Activated CD8-positive, alpha-beta T cell treated with anti-CD3 and anti-CD28 coated beads for 36 hours (primary cell): ENCODE data around the gene MIA2. TPM values are rescaled to one million over a fixed set of nuclear protein-coding genes. Genes with fewer than 3 reads are reported as not detected.
A peak's percentile ranks its signal among the peaks of the same experiment; 100 is the strongest.

Experiments
- ATAC-seq: fragments of 200-7000 bp; cut with Tn5 transposase; one replicate; pipeline ENCODE4 v1.10.0; 2021; ENCODE audit warnings: mild to moderate bottlenecking, moderate library complexity
- CTCF ChIA-PET: fragments of 350-600 bp; sonication (Branson Sonifier 250); formaldehyde crosslinking; loops from one replicate; lab custom pipeline; 2021; ENCODE audit warnings: antibody characterized with exemption; lab: Charles Lee
- POLR2A ChIA-PET: fragments of 350-600 bp; sonication (Branson Sonifier 250); formaldehyde crosslinking; loops from one replicate; lab custom pipeline; 2021; ENCODE audit warnings: antibody characterized with exemption; lab: Charles Lee
- DNase-seq: peaks from one replicate; pipeline ENCODE4 v3.0.0-alpha.2; 2020
- H3K27ac Mint-ChIP-seq: one replicate; pipeline ENCODE4 v1.8.0; 2021; ENCODE audit warnings: mild to moderate bottlenecking, mixed read lengths
- H3K27me3 Mint-ChIP-seq: one replicate; pipeline ENCODE4 v1.8.0; 2021; ENCODE audit warnings: mixed read lengths
- H3K36me3 Mint-ChIP-seq: one replicate; pipeline ENCODE4 v1.8.0; 2021; ENCODE audit warnings: low read depth, mixed read lengths
- H3K4me1 Mint-ChIP-seq: one replicate; pipeline ENCODE4 v1.8.0; 2021; ENCODE audit warnings: low read depth, mixed read lengths
- H3K4me3 Mint-ChIP-seq: one replicate; pipeline ENCODE4 v1.8.0; 2021; ENCODE audit warnings: mild to moderate bottlenecking, moderate library complexity, mixed read lengths
- H3K9me3 Mint-ChIP-seq: one replicate; pipeline ENCODE4 v1.8.0; 2021; ENCODE audit warnings: mixed read lengths
- CTCF ChIP-seq: fragments of 200-600 bp; IDR thresholded peaks from one replicate; pipeline ENCODE4 v1.8.0; 2022; ENCODE audit warnings: antibody characterized with exemption, mild to moderate bottlenecking
- intact Hi-C: fragments of 100-400 bp; cut with micrococcal nuclease; formaldehyde crosslinking; loops from one replicate; pipeline ENCODE4 v1.10.0; 2022
- total RNA-seq, 2 experiments: library from RNA; stranded (reverse); gene quantifications; one replicate each; pipeline ENCODE4 v1.2.3, GENCODE V29; 2021

The MIA2 gene
- total RNA-seq, 2 experiments from 2014 or later = 17.6 to 18.3 TPM

DNA sequence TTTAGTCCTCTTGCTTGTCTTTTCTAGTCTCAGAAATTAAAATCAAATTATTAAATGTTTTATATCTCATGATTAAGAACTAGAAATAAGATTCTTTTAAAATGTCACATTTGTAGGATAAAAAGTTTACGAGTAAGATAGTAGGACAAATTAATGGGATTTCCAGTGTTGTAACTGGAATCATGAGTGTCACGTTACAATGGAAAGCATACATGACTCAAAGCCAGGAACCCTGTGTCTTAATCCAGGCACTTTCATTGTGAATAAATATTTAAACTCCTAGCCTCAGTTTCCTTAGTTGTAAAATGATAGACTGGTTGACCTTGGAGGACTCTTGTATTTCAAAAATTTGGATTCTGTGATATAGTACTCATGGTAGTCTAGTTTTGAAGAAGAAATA, 84.9 kb downstream of the MIA2 start:
- Mint-ChIP-seq H3K9me3 (no peaks in the 10 kb centered on the region), H3K36me3 (peaks cover 11% of the 10 kb centered on the region), H3K27me3 (no peaks in the 10 kb centered on the region), H3K27ac (no peak overlapping the region), H3K4me3 (no peak overlapping the region), H3K4me1 (no peaks in the 10 kb centered on the region)
- ChIA-PET POLR2A (interaction anchor here (1.2 kb wide), 1 partner anchor 148 kb away, joined by 3 read pairs; the partner anchor contains the start of gene TRAPPC6B), CTCF (interaction anchor here (1.4 kb wide), 1 partner anchor 108 kb away, joined by 3 read pairs; no protein-coding TSS in a partner anchor)
- intact Hi-C loops = no loop called here
- DNase-seq = no peak
- no peak for ATAC-seq
- no peak for TF ChIP-seq CTCF

DNA sequence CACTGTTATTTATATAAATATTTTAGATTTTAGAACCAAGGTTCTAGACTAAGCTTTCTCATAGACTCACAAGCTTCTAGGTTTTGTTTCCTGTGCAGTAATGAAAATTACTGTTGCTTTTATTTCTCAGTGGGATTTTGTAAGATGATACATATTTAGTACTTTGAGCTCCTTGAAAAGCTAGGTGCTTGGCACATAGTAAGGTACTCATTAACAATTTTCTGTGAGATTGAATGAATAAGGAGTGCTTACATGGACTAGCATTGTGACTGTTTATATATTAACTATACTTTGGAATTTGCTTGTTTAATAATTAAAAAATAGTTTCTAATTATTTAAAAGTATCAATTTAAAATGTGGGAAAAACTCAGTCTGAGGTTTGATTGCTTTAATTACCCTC, 85.7 kb downstream of the MIA2 start:
- ATAC-seq = no peak
- H3K9me3 Mint-ChIP-seq = no peaks in the 10 kb centered on the region
- ChIA-PET CTCF (interaction anchor here (1.4 kb wide), 1 partner anchor 108 kb away, joined by 3 read pairs; no protein-coding TSS in a partner anchor), POLR2A (interaction anchor here (1.2 kb wide), 1 partner anchor 149 kb away, joined by 3 read pairs; the partner anchor contains the start of gene TRAPPC6B)
- no peaks in the 10 kb centered on the region for H3K27me3 Mint-ChIP-seq
- peaks cover 11% of the 10 kb centered on the region for H3K36me3 Mint-ChIP-seq
- H3K27ac Mint-ChIP-seq = no peak overlapping the region
- no peak for TF ChIP-seq CTCF
- intact Hi-C loops = no loop called here
- H3K4me1 Mint-ChIP-seq = no peaks in the 10 kb centered on the region
- no peak for DNase-seq
- H3K4me3 Mint-ChIP-seq = no peak overlapping the region

DNA sequence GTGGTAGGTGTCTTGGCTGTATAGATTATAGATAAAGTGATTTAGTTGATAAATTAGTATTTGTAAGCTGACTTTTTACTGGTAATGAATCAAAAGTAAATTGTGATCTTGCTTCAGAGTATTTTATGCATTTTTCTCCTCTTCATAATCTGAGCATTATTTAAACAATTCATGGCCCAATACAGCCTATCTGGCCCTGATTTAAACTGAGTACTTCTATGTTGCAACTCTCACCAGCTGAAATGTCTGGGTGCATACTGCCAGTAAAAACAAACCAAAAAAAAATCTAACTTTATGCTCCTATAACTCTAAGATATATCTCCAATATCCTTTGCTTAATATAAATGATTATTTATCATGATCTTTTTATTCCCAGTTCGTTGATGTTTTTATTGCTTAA, 86.6 kb downstream of the MIA2 start:
- no peak overlapping the region for H3K27ac Mint-ChIP-seq
- H3K36me3 Mint-ChIP-seq = peaks cover 11% of the 10 kb centered on the region
- DNase-seq (no peak), ATAC-seq (no peak)
- H3K27me3 Mint-ChIP-seq = no peaks in the 10 kb centered on the region
- TF ChIP-seq CTCF = no peak
- H3K4me3 Mint-ChIP-seq = no peak overlapping the region
- ChIA-PET CTCF (interaction anchor here (1.3 kb wide), 1 partner anchor 106 kb away, joined by 5 read pairs; no protein-coding TSS in a partner anchor), POLR2A (no interaction called here)
- no peaks in the 10 kb centered on the region for H3K4me1 Mint-ChIP-seq
- H3K9me3 Mint-ChIP-seq = no peaks in the 10 kb centered on the region
- intact Hi-C loops = no loop called here

DNA sequence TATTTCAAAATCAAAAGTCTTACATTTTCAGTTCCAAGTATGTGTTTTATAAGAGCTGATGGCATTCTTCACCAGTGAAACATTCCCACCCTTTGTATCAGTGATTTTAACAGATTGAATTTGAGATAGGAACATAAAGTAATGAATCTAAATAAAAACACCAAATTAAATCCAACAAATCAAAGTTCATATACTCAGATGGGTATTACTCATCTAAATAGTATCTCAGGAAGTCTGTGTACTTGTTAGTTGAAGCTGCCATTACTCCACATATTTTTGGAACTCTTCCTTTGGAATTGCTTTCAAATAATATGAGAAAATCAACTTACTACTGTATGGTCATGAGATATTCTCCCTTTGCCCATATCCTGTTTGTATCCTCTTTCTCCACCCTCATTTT, 89.1 kb downstream of the MIA2 start:
- peaks cover 26% of the 10 kb centered on the region for H3K36me3 Mint-ChIP-seq
- peak overlapping the region; percentile 42 for H3K27ac Mint-ChIP-seq
- no peaks in the 10 kb centered on the region for H3K4me1 Mint-ChIP-seq
- intact Hi-C loops = no loop called here
- no peaks in the 10 kb centered on the region for H3K9me3 Mint-ChIP-seq
- H3K4me3 Mint-ChIP-seq = no peak overlapping the region
- DNase-seq (no peak), ATAC-seq (no peak)
- no peaks in the 10 kb centered on the region for H3K27me3 Mint-ChIP-seq
- CTCF ChIA-PET = no interaction called here
- POLR2A ChIA-PET = no interaction called here
- TF ChIP-seq CTCF = no peak

DNA sequence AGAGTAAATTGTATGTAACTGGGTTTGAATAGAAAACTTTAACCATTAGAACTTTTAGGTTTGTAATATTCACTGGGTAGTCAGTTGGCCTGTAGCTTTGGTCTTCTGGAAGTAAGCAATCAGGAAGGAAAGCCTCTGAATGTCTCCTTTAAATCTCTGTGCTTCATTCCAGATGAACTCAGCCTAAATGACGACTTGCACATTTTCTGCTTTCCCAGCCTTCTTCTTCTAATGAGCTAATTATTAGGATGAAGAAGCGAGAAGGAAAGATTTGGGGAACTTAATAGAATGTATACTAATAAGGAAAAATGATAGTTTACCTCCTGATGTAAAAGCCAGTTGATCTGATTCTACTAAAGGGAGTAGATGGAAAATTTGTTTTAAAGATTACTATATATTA, 90.4 kb downstream of the MIA2 start:
- ATAC-seq = no peak
- Mint-ChIP-seq H3K4me3 (no peak overlapping the region), H3K27ac (no peak overlapping the region), H3K36me3 (peaks cover 36% of the 10 kb centered on the region), H3K9me3 (no peaks in the 10 kb centered on the region), H3K4me1 (no peaks in the 10 kb centered on the region), H3K27me3 (no peaks in the 10 kb centered on the region)
- intact Hi-C loops = no loop called here
- TF ChIP-seq CTCF = no peak
- ChIA-PET POLR2A (no interaction called here), CTCF (interaction anchor here (0.9 to 1.0 kb wide), 2 partner anchors 15 to 17 kb away, joined by 3 read pairs; no protein-coding TSS in a partner anchor)
- DNase-seq = no peak
